VCaP (cell line): ENCODE measurements around the gene PARD6B.

Experiments used
- H3K27ac ChIP-seq: fragments of 450-650 bp; 2 replicates; pipeline ENCODE4 v1.5.1; 2017
- CTCF ChIP-seq: fragments of 450-650 bp; conservative IDR thresholded peaks from 2 replicates; pipeline ENCODE4 v1.5.1; 2017; ENCODE audit warnings: mild to moderate bottlenecking, moderate library complexity

PARD6B gene

DNA sequence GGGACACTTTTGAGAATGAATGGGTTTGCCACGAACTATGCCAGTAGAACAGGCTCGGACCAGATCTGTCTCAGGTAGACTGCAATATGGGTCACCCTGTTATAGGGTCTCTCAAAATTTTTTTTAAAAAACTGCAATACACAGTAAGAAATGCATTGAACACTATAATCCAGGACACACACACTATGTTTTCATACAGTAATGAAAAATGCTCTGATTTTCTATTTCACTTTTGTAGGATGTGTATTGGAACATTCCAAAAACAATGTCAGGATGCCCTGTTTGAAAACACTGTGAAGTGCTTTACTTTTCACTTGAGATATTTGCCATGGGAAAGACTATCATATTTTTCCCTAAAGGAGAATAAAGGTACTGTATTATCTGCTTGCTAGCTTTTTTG, 25.1 kb downstream of the PARD6B start:
- H3K27ac ChIP-seq, result no peak overlapping the region
- TF ChIP-seq CTCF, result no peak

DNA sequence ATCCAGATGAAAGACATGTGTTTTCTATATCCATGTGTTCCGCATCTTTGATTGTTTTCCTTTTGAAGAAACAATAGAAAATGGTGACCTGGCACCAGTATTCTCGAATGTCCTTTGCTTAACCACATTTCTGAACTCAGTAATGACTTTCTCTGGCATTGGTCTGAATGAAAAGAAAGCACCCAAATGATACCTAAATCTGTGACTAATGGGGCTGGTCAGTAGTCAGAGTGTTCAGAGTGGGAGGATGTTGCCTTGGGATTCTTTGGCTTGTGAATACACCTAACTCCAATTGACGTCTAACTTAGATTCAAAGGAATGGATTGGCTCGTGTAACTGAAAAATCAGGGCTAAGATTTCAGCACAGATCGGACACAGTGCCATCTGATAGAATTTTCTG, 27.1 kb downstream of the PARD6B start:
- TF ChIP-seq CTCF, result no peak
- no peak overlapping the region for H3K27ac ChIP-seq

- TF ChIP-seq CTCF, result no peak
- H3K27ac ChIP-seq, result no peak overlapping the region
Measured at GRCh38 chr20:50758992-50759391, 27.6 kb downstream of the PARD6B start.

DNA sequence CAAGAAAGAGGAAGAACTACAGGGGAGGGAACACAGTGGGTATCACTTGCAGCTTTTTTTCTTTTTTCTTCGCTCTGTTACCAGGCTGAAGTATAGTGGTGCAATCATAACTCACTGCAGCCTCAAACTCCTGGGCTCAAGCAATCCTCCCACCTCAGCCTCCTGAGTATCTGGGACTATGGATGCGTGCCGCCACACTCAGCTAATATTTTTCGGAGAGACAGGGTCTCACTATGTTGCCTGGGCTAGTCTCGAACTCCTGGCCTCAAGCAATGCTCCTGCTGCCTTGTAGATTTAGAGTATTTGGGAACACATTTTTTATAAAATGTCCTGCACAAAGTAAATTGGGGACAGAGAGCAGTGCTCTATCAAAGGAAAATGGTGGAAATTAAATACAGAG, 28.3 kb downstream of the PARD6B start:
- no peak for TF ChIP-seq CTCF
- H3K27ac ChIP-seq, result no peak overlapping the region

DNA sequence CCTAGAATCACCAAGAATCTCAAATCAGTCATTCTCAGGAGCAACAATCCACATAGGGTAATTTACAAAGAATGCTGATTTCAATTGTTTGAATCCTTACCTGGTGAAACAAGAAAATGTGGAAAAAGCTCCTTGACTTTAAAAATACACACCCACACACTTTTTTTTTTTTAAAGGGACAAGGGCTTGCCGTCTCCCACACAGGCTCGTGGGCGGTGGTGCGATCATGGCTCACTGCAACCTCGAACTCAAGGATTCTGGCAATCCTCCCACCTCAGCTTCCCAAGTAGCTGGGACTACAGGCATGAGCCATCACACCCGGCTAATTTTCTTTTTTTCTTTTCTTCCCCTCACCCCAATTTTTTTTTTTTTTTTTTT, 30.7 kb downstream of the PARD6B start:
- TF ChIP-seq CTCF, result no peak
- peak overlapping the region; percentile 54 for H3K27ac ChIP-seq

- peak overlapping the region; percentile 54 for H3K27ac ChIP-seq
- TF ChIP-seq CTCF, result no peak
Measured at GRCh38 chr20:50762435-50763220, 31.2 kb downstream of the PARD6B start.

- H3K27ac ChIP-seq, result peak overlapping the region; percentile 54
Measured at GRCh38 chr20:50763550-50764458, 32.4 kb downstream of the PARD6B start.

DNA sequence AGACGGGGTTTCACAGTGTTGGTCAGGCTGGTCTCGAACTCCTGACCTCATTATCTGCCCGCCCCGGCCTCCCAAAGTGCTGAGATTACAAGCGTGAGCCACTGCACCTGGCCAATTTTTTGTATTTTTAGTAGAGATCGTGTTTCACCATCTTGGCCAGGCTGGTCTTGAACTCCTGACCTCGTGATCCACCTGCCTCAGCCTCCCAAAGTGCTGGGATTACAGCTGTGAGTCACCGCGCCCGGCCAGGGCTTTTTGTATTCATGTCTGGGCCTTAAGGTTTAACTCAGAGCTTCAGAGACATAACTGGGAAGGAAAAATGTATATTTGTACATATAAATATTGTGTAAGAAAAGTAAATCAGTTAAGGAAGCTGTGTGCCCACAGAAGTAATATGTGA, 33.9 kb downstream of the PARD6B start:
- H3K27ac ChIP-seq, result peak overlapping the region; percentile 54; the same call in 1 of the 2 replicates
